ENCODE measurements around the gene UBR3.
"Not testable (repeated sequence)": the region's sequence is repeated elsewhere in the genome, so short reads cannot be mapped to it uniquely, and the experiment has no call there.

The UBR3 gene

GRCh38 chr2:169827272-169828140, at the start of gene UBR3:
Gene UBR3, plus strand, starts transcription at chr2:169827454. Its CDS starts 54 bp downstream, at chr2:169827508.
- no peak for DNase-seq (ENCODE audit: low read depth)

GRCh38 chr2:169778446-169778845, 48.8 kb upstream of the UBR3 start:
- DNase-seq (ENCODE audit: low read depth) = no peak

- DNase-seq (ENCODE audit: low read depth) = no peak
Measured at GRCh38 chr2:169781249-169782013, 45.8 kb upstream of the UBR3 start.

- DNase-seq (ENCODE audit: low read depth) = no peak
Measured at GRCh38 chr2:169782513-169782912, 44.7 kb upstream of the UBR3 start.

- DNase-seq (ENCODE audit: low read depth) = no peak
Measured at GRCh38 chr2:169790581-169790980, 36.7 kb upstream of the UBR3 start.

GRCh38 chr2:169795181-169795580, 32.1 kb upstream of the UBR3 start:
- DNase-seq (ENCODE audit: low read depth) = no peak

GRCh38 chr2:169796441-169796840, 30.8 kb upstream of the UBR3 start:
- DNase-seq (ENCODE audit: low read depth) = no peak

- DNase-seq (ENCODE audit: low read depth) = no peak
Measured at GRCh38 chr2:169797601-169798000, 29.7 kb upstream of the UBR3 start.

- DNase-seq (ENCODE audit: low read depth) = no peak
Measured at GRCh38 chr2:169798397-169798717, 28.9 kb upstream of the UBR3 start.

- DNase-seq (ENCODE audit: low read depth) = peak; percentile 62
Measured at GRCh38 chr2:169798718-169799592, 28.3 kb upstream of the UBR3 start, which contains the start of gene SSB. Gene SSB, plus strand, starts transcription at chr2:169798871. Its CDS starts 2,090 bp downstream, at chr2:169800961.

GRCh38 chr2:169803480-169803879, 23.8 kb upstream of the UBR3 start:
- no peak for DNase-seq (ENCODE audit: low read depth)

- DNase-seq (ENCODE audit: low read depth) = no peak
Measured at GRCh38 chr2:169806586-169806985, 20.7 kb upstream of the UBR3 start.

- DNase-seq (ENCODE audit: low read depth) = no peak
Measured at GRCh38 chr2:169808221-169808620, 19.0 kb upstream of the UBR3 start.

- no peak for DNase-seq (ENCODE audit: low read depth)
Measured at GRCh38 chr2:169815849-169816248, 11.4 kb upstream of the UBR3 start.

- DNase-seq (ENCODE audit: low read depth) = not testable (repeated sequence)
Measured at GRCh38 chr2:169816961-169817360, 10.3 kb upstream of the UBR3 start.

GRCh38 chr2:169817369-169817768, 9.9 kb upstream of the UBR3 start:
- DNase-seq (ENCODE audit: low read depth) = not testable (repeated sequence)

GRCh38 chr2:169818241-169818640, 9.0 kb upstream of the UBR3 start:
- DNase-seq (ENCODE audit: low read depth) = no peak

GRCh38 chr2:169819106-169819505, 8.1 kb upstream of the UBR3 start:
- no peak for DNase-seq (ENCODE audit: low read depth)

GRCh38 chr2:169820101-169820500, 7.2 kb upstream of the UBR3 start:
- DNase-seq (ENCODE audit: low read depth) = not testable (repeated sequence)

- DNase-seq (ENCODE audit: low read depth) = no peak
Measured at GRCh38 chr2:169822036-169822435, 5.2 kb upstream of the UBR3 start.

GRCh38 chr2:169822785-169823392, 4.4 kb upstream of the UBR3 start:
- DNase-seq (ENCODE audit: low read depth) = no peak

GRCh38 chr2:169823996-169824372, 3.3 kb upstream of the UBR3 start:
- no peak for DNase-seq (ENCODE audit: low read depth)

All from GM04503 (cell line).